HepG2 (cell line): ENCODE measurements around the gene PAPPA2. TPM values are rescaled to one million over a fixed set of nuclear protein-coding genes. Genes with fewer than 3 reads are reported as not detected.

Source experiments
- ATAC-seq: fragments of 200-7000 bp; cut with Tn5 transposase; 3 replicates; pipeline ENCODE4 v1.9.1; 2020; ENCODE audit warnings: mild to moderate bottlenecking, moderate library complexity
- BruUV-seq: library from RNA; stranded (reverse); fragments of 400-500 nt; replicated peaks from 2 replicates; lab custom pipeline; 2021; lab: Mats Ljungman, UMichigan
- CTCF ChIA-PET: fragments of 300-600 bp; formaldehyde crosslinking; extraction: SDS; loops from one replicate; lab custom pipeline; 2021; ENCODE audit warnings: low total read pairs, inconsistent platforms, low intra/inter-chr PET ratio; lab: Yijun Ruan, JAX
- POLR2A ChIA-PET: fragments of 350-600 bp; sonication (Branson Sonifier 250); formaldehyde crosslinking; loops from one replicate; lab custom pipeline; 2020; ENCODE audit warnings: antibody characterized with exemption, inconsistent platforms; lab: Yijun Ruan, JAX
- DNase-seq: peaks from one replicate; pipeline ENCODE4 v3.0.0-alpha.2; 2015; ENCODE audit warnings: low spot score
- FAIRE-seq: peaks from 3 replicates; lab custom pipeline; 2011; peaks lifted over from hg19 to GRCh38; lab: Jason Lieb, UNC
- H2AFZ ChIP-seq: one replicate; pipeline ENCODE4 v1.6.1; 2011; ENCODE audit warnings: low read length, inconsistent platforms
- H3K27ac ChIP-seq: fragments of 300-600 bp; 3 replicates; pipeline ENCODE4 v1.8.0; 2011; ENCODE audit warnings: mixed run types, mild to moderate bottlenecking, mixed read lengths, low read length, inconsistent platforms; ENCODE audit not compliant: insufficient read depth; ENCODE audit errors: extremely low read length
- H3K27me3 ChIP-seq, 2 experiments: fragments of 200-600 bp in 1 of 2; 2 replicates in 1 of 2; 3 replicates in 1 of 2; pipeline versions ENCODE4 v1.6.0 to v1.8.0; 2011; ENCODE audit warnings: low read length in 2 of 2, mild to moderate bottlenecking in 2 of 2, moderate library complexity in 2 of 2, inconsistent platforms in 1 of 2; ENCODE audit not compliant: insufficient read depth in 2 of 2, control insufficient read depth in 1 of 2
- H3K36me3 ChIP-seq, 2 experiments: fragments of 200-600 bp in 1 of 2; replicated peaks in 1 of 2; 2 replicates in 1 of 2; 3 replicates in 1 of 2; pipeline versions ENCODE4 v1.5.1 to v1.8.0; 2011; ENCODE audit warnings: low read length in 2 of 2, inconsistent platforms in 1 of 2; ENCODE audit not compliant: insufficient read depth in 2 of 2, control insufficient read depth in 1 of 2
- H3K4me1 ChIP-seq: 2 replicates; pipeline ENCODE4 v1.5.1; 2012; ENCODE audit warnings: low read length, inconsistent platforms; ENCODE audit not compliant: insufficient read depth
- H3K4me2 ChIP-seq: 2 replicates; pipeline ENCODE4 v1.6.0; 2011; ENCODE audit warnings: low read depth, low read length, inconsistent platforms
- H3K4me3 ChIP-seq, 3 experiments: fragments of 200-600 bp in 1 of 3; sonication (generic), shearing (Covaris generic) in 1 of 3; replicated peaks in 1 of 3; 2 replicates each; pipeline ENCODE4 v1.5.1; 2011 to 2016; ENCODE audit warnings: low read length in 3 of 3, inconsistent platforms in 2 of 3, low read depth in 2 of 3, mild to moderate bottlenecking in 2 of 3, control low read depth in 1 of 3, mixed read lengths in 1 of 3; ENCODE audit not compliant: insufficient read depth in 1 of 3
- H3K79me2 ChIP-seq: one replicate; pipeline ENCODE4 v1.6.1; 2011; ENCODE audit warnings: low read length, inconsistent platforms; ENCODE audit not compliant: insufficient read depth
- H3K9ac ChIP-seq: 2 replicates; pipeline ENCODE4 v1.6.0; 2011; ENCODE audit warnings: mild to moderate bottlenecking, low read depth, low read length, inconsistent platforms; ENCODE audit not compliant: insufficient read depth
- H3K9me3 ChIP-seq: 2 replicates; pipeline ENCODE4 v1.5.1; 2012; ENCODE audit warnings: mild to moderate bottlenecking, low read length
- H4K20me1 ChIP-seq: 2 replicates; pipeline ENCODE4 v1.6.0; 2011; ENCODE audit warnings: inconsistent platforms, mild to moderate bottlenecking, low read length, moderate library complexity; ENCODE audit not compliant: insufficient read depth
- ELF1 ChIP-seq: sonication (generic); formaldehyde crosslinking; IDR thresholded peaks from 2 replicates; pipeline ENCODE4 v1.4.0; 2020; ENCODE audit warnings: missing genetic modification reagents
- HMGXB3 ChIP-seq: sonication (generic); formaldehyde crosslinking; IDR thresholded peaks from 2 replicates; pipeline ENCODE4 v1.4.0; 2020; ENCODE audit warnings: missing genetic modification reagents, borderline replicate concordance
- KDM6A ChIP-seq: IDR thresholded peaks from 2 replicates; pipeline ENCODE4 v1.6.1; 2016; ENCODE audit warnings: low read depth
- MAFK ChIP-seq, 2 experiments: IDR thresholded peaks in 1 of 2; conservative IDR thresholded peaks in 1 of 2; 2 replicates each; pipeline ENCODE4 v1.6.1; 2011; ENCODE audit warnings: improper control_type of control experiment in 2 of 2, low read length in 2 of 2
- RFX3 ChIP-seq: IDR thresholded peaks from 2 replicates; pipeline ENCODE4 v1.6.1; 2016; ENCODE audit warnings: missing biosample characterization, missing genetic modification reagents
- RORA ChIP-seq: sonication (generic); formaldehyde crosslinking; IDR thresholded peaks from 2 replicates; pipeline ENCODE4 v1.5.0; 2020; ENCODE audit warnings: mild to moderate bottlenecking, missing genetic modification reagents, moderate library complexity
- ZNF143 ChIP-seq: sonication (generic); formaldehyde crosslinking; IDR thresholded peaks from 2 replicates; pipeline ENCODE4 v1.4.0; 2020; ENCODE audit warnings: missing genetic modification reagents
- ZNF800 ChIP-seq: sonication (generic); formaldehyde crosslinking; IDR thresholded peaks from 2 replicates; pipeline ENCODE4 v1.4.0; 2020; ENCODE audit warnings: missing genetic modification reagents
- WGBS: methylation state at CpG from one replicate; pipeline ENCODE4 v1.1.6; 2017; ENCODE audit warnings: low lambda C conversion rate; 5-methylcytosine and 5-hydroxymethylcytosine counted together
- in situ Hi-C: cut with HindIII; loops from 2 replicates; pipeline ENCODE4 v1.10.0; 2017; ENCODE audit warnings: low pct_unique_long_range_greater_than_20kb; ENCODE audit not compliant: extremely low pct_ligation_motif_present
- intact Hi-C: fragments of 100-400 bp; cut with micrococcal nuclease; formaldehyde crosslinking; loops from one replicate; pipeline ENCODE4 v1.10.0; 2022; ENCODE audit not compliant: unreplicated experiment
- polyA plus RNA-seq, 8 experiments: library from polyadenylated mRNA; depleted of rRNA in 3 of 8; stranded (reverse) in 7 of 8; unstranded in 1 of 8; fragments of >200 nt; fragmentation: Illumina TruSeq in 4 of 8; extraction: Trizol in 4 of 8; gene quantifications; 2 replicates each; pipeline versions ENCODE4 v1.2.1 to v1.2.3, GENCODE V29; 2011 to 2016; ENCODE audit warnings: low read depth in 4 of 8, missing spikeins in 1 of 8, mixed read lengths in 1 of 8; ENCODE audit not compliant: insufficient read depth in 1 of 8
- total RNA-seq, 5 experiments: library from RNA; depleted of rRNA; stranded (reverse); fragments of >200 nt; fragmentation: Illumina TruSeq; extraction: Trizol; gene quantifications; 2 replicates each; pipeline ENCODE4 v1.2.3, GENCODE V29; 2016; ENCODE audit warnings: low read depth in 1 of 5
- TF ChIP-seq, protein P1 (sequence below): sonication (generic); formaldehyde crosslinking; IDR thresholded peaks from 2 replicates; pipeline ENCODE4 v1.5.0; 2020; ENCODE audit warnings: mild to moderate bottlenecking, missing genetic modification reagents, borderline replicate concordance

Gene PAPPA2
- total and polyA plus RNA-seq, 2 of the 13 experiments (the other 11 are each of a cell fraction or from before 2014, with no cell fraction given): 0.01 TPM; not detected in 1

DNA sequence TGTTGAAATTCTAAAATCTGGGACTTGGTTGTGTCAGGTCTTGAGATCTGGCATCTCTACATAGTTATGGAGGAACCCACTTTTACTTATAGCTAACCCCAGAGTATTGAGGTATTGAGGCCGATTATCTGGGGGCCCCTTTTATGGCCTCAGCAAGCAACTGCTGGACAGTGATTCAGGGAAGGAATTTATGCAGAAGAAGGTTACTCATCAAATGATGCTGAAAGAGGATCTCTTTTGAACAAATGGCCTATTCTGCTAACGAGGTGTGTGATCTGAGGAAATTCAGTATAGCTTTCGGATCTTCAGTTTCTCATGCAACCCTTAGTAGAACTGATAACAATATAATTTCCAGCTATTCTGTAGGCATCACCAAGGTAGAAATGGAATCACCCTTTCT is 239.9 kb downstream of the PAPPA2 start (continued):
- TF ChIP-seq, protein P1, sequence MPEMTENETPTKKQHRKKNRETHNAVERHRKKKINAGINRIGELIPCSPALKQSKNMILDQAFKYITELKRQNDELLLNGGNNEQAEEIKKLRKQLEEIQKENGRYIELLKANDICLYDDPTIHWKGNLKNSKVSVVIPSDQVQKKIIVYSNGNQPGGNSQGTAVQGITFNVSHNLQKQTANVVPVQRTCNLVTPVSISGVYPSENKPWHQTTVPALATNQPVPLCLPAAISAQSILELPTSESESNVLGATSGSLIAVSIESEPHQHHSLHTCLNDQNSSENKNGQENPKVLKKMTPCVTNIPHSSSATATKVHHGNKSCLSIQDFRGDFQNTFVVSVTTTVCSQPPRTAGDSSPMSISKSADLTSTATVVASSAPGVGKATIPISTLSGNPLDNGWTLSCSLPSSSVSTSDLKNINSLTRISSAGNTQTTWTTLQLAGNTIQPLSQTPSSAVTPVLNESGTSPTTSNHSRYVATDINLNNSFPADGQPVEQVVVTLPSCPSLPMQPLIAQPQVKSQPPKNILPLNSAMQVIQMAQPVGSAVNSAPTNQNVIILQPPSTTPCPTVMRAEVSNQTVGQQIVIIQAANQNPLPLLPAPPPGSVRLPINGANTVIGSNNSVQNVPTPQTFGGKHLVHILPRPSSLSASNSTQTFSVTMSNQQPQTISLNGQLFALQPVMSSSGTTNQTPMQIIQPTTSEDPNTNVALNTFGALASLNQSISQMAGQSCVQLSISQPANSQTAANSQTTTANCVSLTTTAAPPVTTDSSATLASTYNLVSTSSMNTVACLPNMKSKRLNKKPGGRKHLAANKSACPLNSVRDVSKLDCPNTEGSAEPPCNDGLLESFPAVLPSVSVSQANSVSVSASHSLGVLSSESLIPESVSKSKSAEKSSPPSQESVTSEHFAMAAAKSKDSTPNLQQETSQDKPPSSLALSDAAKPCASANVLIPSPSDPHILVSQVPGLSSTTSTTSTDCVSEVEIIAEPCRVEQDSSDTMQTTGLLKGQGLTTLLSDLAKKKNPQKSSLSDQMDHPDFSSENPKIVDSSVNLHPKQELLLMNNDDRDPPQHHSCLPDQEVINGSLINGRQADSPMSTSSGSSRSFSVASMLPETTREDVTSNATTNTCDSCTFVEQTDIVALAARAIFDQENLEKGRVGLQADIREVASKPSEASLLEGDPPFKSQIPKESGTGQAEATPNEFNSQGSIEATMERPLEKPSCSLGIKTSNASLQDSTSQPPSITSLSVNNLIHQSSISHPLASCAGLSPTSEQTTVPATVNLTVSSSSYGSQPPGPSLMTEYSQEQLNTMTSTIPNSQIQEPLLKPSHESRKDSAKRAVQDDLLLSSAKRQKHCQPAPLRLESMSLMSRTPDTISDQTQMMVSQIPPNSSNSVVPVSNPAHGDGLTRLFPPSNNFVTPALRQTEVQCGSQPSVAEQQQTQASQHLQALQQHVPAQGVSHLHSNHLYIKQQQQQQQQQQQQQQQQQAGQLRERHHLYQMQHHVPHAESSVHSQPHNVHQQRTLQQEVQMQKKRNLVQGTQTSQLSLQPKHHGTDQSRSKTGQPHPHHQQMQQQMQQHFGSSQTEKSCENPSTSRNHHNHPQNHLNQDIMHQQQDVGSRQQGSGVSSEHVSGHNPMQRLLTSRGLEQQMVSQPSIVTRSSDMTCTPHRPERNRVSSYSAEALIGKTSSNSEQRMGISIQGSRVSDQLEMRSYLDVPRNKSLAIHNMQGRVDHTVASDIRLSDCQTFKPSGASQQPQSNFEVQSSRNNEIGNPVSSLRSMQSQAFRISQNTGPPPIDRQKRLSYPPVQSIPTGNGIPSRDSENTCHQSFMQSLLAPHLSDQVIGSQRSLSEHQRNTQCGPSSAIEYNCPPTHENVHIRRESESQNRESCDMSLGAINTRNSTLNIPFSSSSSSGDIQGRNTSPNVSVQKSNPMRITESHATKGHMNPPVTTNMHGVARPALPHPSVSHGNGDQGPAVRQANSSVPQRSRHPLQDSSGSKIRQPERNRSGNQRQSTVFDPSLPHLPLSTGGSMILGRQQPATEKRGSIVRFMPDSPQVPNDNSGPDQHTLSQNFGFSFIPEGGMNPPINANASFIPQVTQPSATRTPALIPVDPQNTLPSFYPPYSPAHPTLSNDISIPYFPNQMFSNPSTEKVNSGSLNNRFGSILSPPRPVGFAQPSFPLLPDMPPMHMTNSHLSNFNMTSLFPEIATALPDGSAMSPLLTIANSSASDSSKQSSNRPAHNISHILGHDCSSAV (CRISPR knock-in tag): no peak

- H3K4me3 ChIP-seq: no peak overlapping the region
- H3K4me2 ChIP-seq: no peak overlapping the region
- no peak overlapping the region for H3K9ac ChIP-seq
- no peak overlapping the region for H3K27ac ChIP-seq
- H3K36me3 ChIP-seq: no peaks in the 10 kb centered on the region
- CTCF ChIA-PET: no interaction called here
- no peak overlapping the region for H2AFZ ChIP-seq
- FAIRE-seq (no peak), DNase-seq (no peak), ATAC-seq (no peak)
- POLR2A ChIA-PET: no interaction called here
- intact Hi-C loops (no loop called here), in situ Hi-C loops (no loop called here)
- H3K27me3 ChIP-seq: no peaks in the 10 kb centered on the region
- no peaks in the 10 kb centered on the region for H4K20me1 ChIP-seq
- 0% methylated on average over 1 of the region's 1 CpG for WGBS
- no peaks in the 10 kb centered on the region for H3K79me2 ChIP-seq
- no TSS peak for BruUV-seq
- H3K9me3 ChIP-seq: no peaks in the 10 kb centered on the region
- no peaks in the 10 kb centered on the region for H3K4me1 ChIP-seq
- no peak for TF ChIP-seq MAFK (conservative IDR thresholded peaks at IDR 0.05 in 1 of 2, IDR thresholded peaks at IDR 0.05 in 1 of 2; ENCODE audit: low read length in 2 of 2)
- no peak for TF ChIP-seq RFX3 (CRISPR knock-in tag)
- TF ChIP-seq ELF1 (CRISPR knock-in tag): no peak
- TF ChIP-seq KDM6A (CRISPR knock-in tag): no peak
- TF ChIP-seq ZNF143 (CRISPR knock-in tag): no peak
- no peak for TF ChIP-seq RORA (CRISPR knock-in tag)
- TF ChIP-seq ZNF800 (CRISPR knock-in tag): no peak
- no peak for TF ChIP-seq HMGXB3 (CRISPR knock-in tag)
Observed at GRCh38 chr1:176705585-176705984, 242.6 kb downstream of the PAPPA2 start.
